K562 (cell line): ENCODE results near the gene HSDL2. TPM values are rescaled to one million over a fixed set of nuclear protein-coding genes. Genes with fewer than 3 reads are reported as not detected.

Source experiments
- ATAC-seq: fragments of 200-7000 bp; cut with Tn5 transposase; 3 replicates; pipeline ENCODE4 v1.9.1; 2020; ENCODE audit warnings: moderate library complexity
- BruUV-seq: library from RNA; stranded (reverse); fragments of 400-500 nt; replicated peaks from 2 replicates; lab custom pipeline; 2021; lab: Mats Ljungman, UMichigan
- CTCF ChIA-PET: fragments of 300-600 bp; formaldehyde crosslinking; extraction: SDS; loops from one replicate; lab custom pipeline; 2021; ENCODE audit warnings: low intra/inter-chr PET ratio; lab: Yijun Ruan, JAX
- POLR2A ChIA-PET: fragments of 300-600, 350-650 bp; sonication (Branson Sonifier 250); formaldehyde crosslinking; extraction: SDS; loops from one replicate; lab custom pipeline; 2021; ENCODE audit warnings: antibody characterized with exemption, inconsistent platforms; lab: Yijun Ruan, JAX
- DNase-seq, 4 experiments: peaks; one replicate each; pipeline versions ENCODE4 v3.0.0 to v3.0.0-alpha.2; 2011 to 2018; ENCODE audit warnings: low spot score in 3 of 4, mixed read lengths in 3 of 4; ENCODE audit errors: extremely low read depth in 1 of 4
- FAIRE-seq: peaks from 2 replicates; lab custom pipeline; 2011; peaks lifted over from hg19 to GRCh38; lab: Jason Lieb, UNC
- H2AFZ ChIP-seq: 2 replicates; pipeline ENCODE4 v1.6.0; 2011; ENCODE audit warnings: low read depth, low read length, control low read depth, inconsistent platforms
- H3K27ac ChIP-seq: fragments of 200-600 bp; 3 replicates; pipeline ENCODE4 v1.8.0; 2011; ENCODE audit warnings: low read depth, mild to moderate bottlenecking, control low read depth, inconsistent platforms, low read length, moderate library complexity, mixed read lengths; ENCODE audit errors: extremely low read depth
- H3K27me3 ChIP-seq, 2 experiments: fragments of 300-600 bp in 1 of 2; 2 replicates in 1 of 2; 3 replicates in 1 of 2; pipeline versions ENCODE4 v1.6.0 to v1.8.0; 2011; ENCODE audit warnings: inconsistent platforms in 2 of 2, low read length in 2 of 2, mild to moderate bottlenecking in 1 of 2, mixed read lengths in 1 of 2, moderate library complexity in 1 of 2; ENCODE audit not compliant: control insufficient read depth in 2 of 2, insufficient read depth in 2 of 2
- H3K36me3 ChIP-seq: fragments of 300-600 bp; 3 replicates; pipeline ENCODE4 v1.8.0; 2011; ENCODE audit warnings: mild to moderate bottlenecking, low read length, inconsistent platforms; ENCODE audit not compliant: control insufficient read depth, insufficient read depth
- H3K4me1 ChIP-seq, 2 experiments: fragments of 200-600 bp in 1 of 2; replicated peaks in 1 of 2; 2 replicates in 1 of 2; 3 replicates in 1 of 2; pipeline versions ENCODE4 v1.5.1 to v1.8.0; 2011; ENCODE audit warnings: inconsistent platforms in 2 of 2, low read length in 2 of 2, mild to moderate bottlenecking in 1 of 2, mixed read lengths in 1 of 2, moderate library complexity in 1 of 2; ENCODE audit not compliant: control insufficient read depth in 2 of 2, insufficient read depth in 2 of 2
- H3K4me2 ChIP-seq: 2 replicates; pipeline ENCODE4 v1.6.1; 2011; ENCODE audit warnings: low read length, control low read depth, inconsistent platforms, mixed read lengths; ENCODE audit not compliant: insufficient read depth
- H3K4me3 ChIP-seq: fragments of 200-600 bp; sonication (generic), shearing (Covaris generic); 2 replicates; pipeline ENCODE4 v1.5.1; 2016; ENCODE audit warnings: control low read depth, inconsistent platforms
- H3K79me2 ChIP-seq: fragments of 200-600 bp; 3 replicates; pipeline ENCODE4 v1.8.0; 2011; ENCODE audit warnings: low read length, inconsistent platforms; ENCODE audit not compliant: control insufficient read depth, insufficient read depth
- H3K9ac ChIP-seq, 2 experiments: 2 replicates each; pipeline versions ENCODE4 v1.6.0 to v1.6.1; 2011; ENCODE audit warnings: low read depth in 2 of 2, low read length in 2 of 2, control low read depth in 1 of 2, inconsistent platforms in 1 of 2, mild to moderate bottlenecking in 1 of 2, mixed read lengths in 1 of 2; ENCODE audit not compliant: insufficient read depth in 1 of 2
- H3K9me1 ChIP-seq: one replicate; pipeline ENCODE4 v1.6.0; 2011; ENCODE audit warnings: inconsistent platforms, mild to moderate bottlenecking, low read length, moderate library complexity; ENCODE audit not compliant: control insufficient read depth, insufficient read depth
- H3K9me3 ChIP-seq: replicated peaks from 2 replicates; pipeline ENCODE4 v1.5.1; 2011; ENCODE audit warnings: low read depth, low read length, inconsistent platforms; ENCODE audit not compliant: control insufficient read depth, insufficient read depth
- H4K20me1 ChIP-seq: replicated peaks from 2 replicates; pipeline ENCODE4 v1.6.1; 2011; ENCODE audit warnings: low read length, inconsistent platforms, mixed read lengths; ENCODE audit not compliant: control insufficient read depth, insufficient read depth
- CHD1 ChIP-seq: fragments of 200-600 bp; sonication (generic); IDR thresholded peaks from one replicate; pipeline ENCODE4 v1.6.1; 2012; ENCODE audit warnings: mild to moderate bottlenecking, moderate library complexity, low read length, inconsistent platforms
- MXI1 ChIP-seq: IDR thresholded peaks from 2 replicates; pipeline ENCODE4 v1.6.1; 2011; ENCODE audit warnings: low read depth, mild to moderate bottlenecking, improper control_type of control experiment, low read length
- TAF1 ChIP-seq: IDR thresholded peaks from 2 replicates; pipeline ENCODE4 v1.6.1; 2011; ENCODE audit warnings: mild to moderate bottlenecking, low read length, moderate library complexity; ENCODE audit not compliant: insufficient read depth, control insufficient read depth, severe bottlenecking; ENCODE audit errors: extremely low read depth
- TRIM28 ChIP-seq: fragments of 450-650 bp; IDR thresholded peaks from 2 replicates; pipeline ENCODE4 v1.6.1; 2017
- ZBTB7A ChIP-seq: IDR thresholded peaks from 2 replicates; pipeline ENCODE4 v1.6.1; 2011; ENCODE audit warnings: low read depth, mild to moderate bottlenecking, low read length, moderate library complexity, borderline replicate concordance; ENCODE audit not compliant: control insufficient read depth
- ZNF224 ChIP-seq: sonication (generic); formaldehyde crosslinking; IDR thresholded peaks from 2 replicates; pipeline ENCODE4 v1.8.0; 2022; ENCODE audit warnings: mild to moderate bottlenecking, missing genetic modification reagents
- WGBS: fragments of 100-300 bp; shearing (Covaris generic); methylation state at CpG from one replicate; pipeline ENCODE4 v1.1.6; 2016; ENCODE audit warnings: low coverage, mixed read lengths; ENCODE audit not compliant: insufficient coverage; ENCODE audit errors: missing lambda C conversion rate; 5-methylcytosine and 5-hydroxymethylcytosine counted together
- in situ Hi-C: fragments of 300-500 bp; cut with MboI; formaldehyde crosslinking; loops from 4 replicates; pipeline ENCODE4 v1.15.0; 2018; ENCODE audit warnings: inconsistent platforms, mixed read lengths
- intact Hi-C: fragments of 100-400 bp; cut with micrococcal nuclease; formaldehyde crosslinking; loops from 2 replicates; pipeline ENCODE4 v1.14.2; 2022
- polyA plus RNA-seq, 8 experiments: library from polyadenylated mRNA; depleted of rRNA in 4 of 8; stranded (reverse) in 5 of 8; unstranded in 3 of 8; fragments of >200 nt; fragmentation: Nextera tagmentation in 2 of 8; fragmentation: Illumina TruSeq in 1 of 8; extraction: Ambion mirVana in 2 of 8; extraction: Trizol in 1 of 8; gene quantifications; 2 replicates each; pipeline versions ENCODE4 v1.2.1 to v1.2.3, GENCODE V29; 2011 to 2014; ENCODE audit warnings: inconsistent platforms in 1 of 8, missing spikeins in 1 of 8
- total RNA-seq, 7 experiments: library from RNA; depleted of rRNA in 6 of 7; stranded (reverse); fragments of >200 nt in 6 of 7; fragmentation: Illumina TruSeq in 2 of 7; extraction: Trizol in 2 of 7; gene quantifications; 2 replicates each; pipeline versions ENCODE4 v1.2.1 to v1.2.3, GENCODE V29; 2011 to 2021; ENCODE audit warnings: low replicate concordance in 1 of 7
- TF ChIP-seq, protein P1 (sequence below): fragments of 250-450 bp; sonication (Bioruptor Pico); IDR thresholded peaks from 2 replicates; pipeline ENCODE4 v1.4.0; 2020; ENCODE audit warnings: mild to moderate bottlenecking, moderate library complexity, borderline replicate concordance

The HSDL2 gene
- total and polyA plus RNA-seq, 9 of the 15 experiments (the other 6 are each of a cell fraction or from before 2014, with no cell fraction given): 22.8 to 74.1 (median 35.6) TPM

DNA sequence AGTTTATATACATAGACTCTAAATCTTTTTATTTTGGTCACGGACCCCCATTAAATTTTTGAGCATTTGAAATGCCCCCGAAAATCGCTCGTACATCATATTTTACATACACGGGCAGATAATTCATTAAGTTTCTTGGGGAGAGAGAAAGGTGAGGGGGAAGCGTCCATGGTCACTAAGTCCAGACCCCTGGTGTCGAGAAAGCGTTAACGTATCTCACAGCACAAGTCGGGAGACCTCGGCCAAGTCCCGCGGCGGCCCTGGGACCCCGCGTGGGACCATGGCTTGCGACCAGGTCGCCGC lies 47.3 kb upstream of the HSDL2 start:
- ChIA-PET POLR2A (interaction anchor here (0.6 to 1.7 kb wide), 9 partner anchors 10 to 764 kb away, joined by 3 to 12 read pairs (median 4); partner anchors contain the start of gene HSDL2), CTCF (interaction anchor here (1.0 kb wide), 1 partner anchor 246 kb away, joined by 3 read pairs; no protein-coding TSS in a partner anchor)
- Histone ChIP-seq H3K9ac (peak overlapping the region; percentile 78 to 97), H3K4me1 (peaks cover 7 to 10% of the 10 kb centered on the region in 2 experiments; a peak in 3 of 5 replicates), H3K9me1 (no peaks in the 10 kb centered on the region), H3K79me2 (peaks cover 62% of the 10 kb centered on the region), H3K4me3 (peak overlapping the region; percentile 90), H4K20me1 (no peaks in the 10 kb centered on the region), H3K36me3 (peaks cover 13% of the 10 kb centered on the region; the same call in 2 of the 3 replicates), H3K27me3 (no peaks in the 10 kb centered on the region), H3K27ac (peak overlapping the region; percentile 96), H3K9me3 (no peaks in the 10 kb centered on the region; the same call in 1 of the 2 replicates), H3K4me2 (peak overlapping the region; percentile 83), H2AFZ (peak overlapping the region; percentile 54)
- DNase-seq: no peak
- WGBS: 2% methylated on average over 19 of the region's 19 CpGs
- ATAC-seq: no peak
- in situ Hi-C loops (no loop called here), intact Hi-C loops (loop anchor here (2.0 to 10.0 kb wide), 6 partner anchors 60 to 438 kb away; partner anchors contain the start of gene UGCG)
- FAIRE-seq: no peak
- BruUV-seq: no TSS peak
- TF ChIP-seq ZNF224 (CRISPR knock-in tag) (0 out of 2 replicates have a peak, but pooled peaks have one; percentile 9), MXI1 (peak; percentile 42; the same call in 1 of the 2 replicates), ZBTB7A (peak; percentile 91; the same call in 1 of the 2 replicates), CHD1 (peak; percentile 17), TAF1 (peak; percentile 79), TRIM28 (0 out of 2 replicates have a peak, but pooled peaks have one; percentile 1)
- TF ChIP-seq, protein P1, sequence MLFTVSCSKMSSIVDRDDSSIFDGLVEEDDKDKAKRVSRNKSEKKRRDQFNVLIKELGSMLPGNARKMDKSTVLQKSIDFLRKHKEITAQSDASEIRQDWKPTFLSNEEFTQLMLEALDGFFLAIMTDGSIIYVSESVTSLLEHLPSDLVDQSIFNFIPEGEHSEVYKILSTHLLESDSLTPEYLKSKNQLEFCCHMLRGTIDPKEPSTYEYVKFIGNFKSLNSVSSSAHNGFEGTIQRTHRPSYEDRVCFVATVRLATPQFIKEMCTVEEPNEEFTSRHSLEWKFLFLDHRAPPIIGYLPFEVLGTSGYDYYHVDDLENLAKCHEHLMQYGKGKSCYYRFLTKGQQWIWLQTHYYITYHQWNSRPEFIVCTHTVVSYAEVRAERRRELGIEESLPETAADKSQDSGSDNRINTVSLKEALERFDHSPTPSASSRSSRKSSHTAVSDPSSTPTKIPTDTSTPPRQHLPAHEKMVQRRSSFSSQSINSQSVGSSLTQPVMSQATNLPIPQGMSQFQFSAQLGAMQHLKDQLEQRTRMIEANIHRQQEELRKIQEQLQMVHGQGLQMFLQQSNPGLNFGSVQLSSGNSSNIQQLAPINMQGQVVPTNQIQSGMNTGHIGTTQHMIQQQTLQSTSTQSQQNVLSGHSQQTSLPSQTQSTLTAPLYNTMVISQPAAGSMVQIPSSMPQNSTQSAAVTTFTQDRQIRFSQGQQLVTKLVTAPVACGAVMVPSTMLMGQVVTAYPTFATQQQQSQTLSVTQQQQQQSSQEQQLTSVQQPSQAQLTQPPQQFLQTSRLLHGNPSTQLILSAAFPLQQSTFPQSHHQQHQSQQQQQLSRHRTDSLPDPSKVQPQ (CRISPR knock-in tag): no peak
